GM20000 (cell line): ENCODE results near the gene CYTH1.

Source experiments
- DNase-seq: peaks from one replicate; pipeline ENCODE4 v3.0.0; 2012; ENCODE audit warnings: low spot score
- CTCF ChIP-seq: IDR thresholded peaks from 2 replicates; pipeline ENCODE4 v1.5.1; 2012; ENCODE audit warnings: mild to moderate bottlenecking, control low read depth; ENCODE audit errors: extremely low read depth, missing control alignments

Gene CYTH1

GRCh38 chr17:78805301-78805700 is 23.2 kb upstream of the CYTH1 start:
- no peak for TF ChIP-seq CTCF
- no peak for DNase-seq

- no peak for TF ChIP-seq CTCF
- DNase-seq: no peak
Observed at GRCh38 chr17:78804777-78805176, 22.7 kb upstream of the CYTH1 start.

GRCh38 chr17:78803186-78803845 is 21.2 kb upstream of the CYTH1 start:
- DNase-seq: no peak

GRCh38 chr17:78802459-78802858 is 20.4 kb upstream of the CYTH1 start:
- no peak for TF ChIP-seq CTCF
- DNase-seq: no peak

More at GRCh38 chr17:78803186-78803845, 21.2 kb upstream of the CYTH1 start:
- TF ChIP-seq CTCF: no peak

- DNase-seq: no peak
- TF ChIP-seq CTCF: no peak
Observed at GRCh38 chr17:78802008-78802407, 19.9 kb upstream of the CYTH1 start.

- TF ChIP-seq CTCF: no peak
- DNase-seq: peak; percentile 25
Observed at GRCh38 chr17:78800132-78800931, 18.3 kb upstream of the CYTH1 start.
